Mesendoderm (in vitro differentiated cells): ENCODE results near the gene TGFB1I1.
"Not testable (repeated sequence)": the region's sequence is repeated elsewhere in the genome, so short reads cannot be mapped to it uniquely, and the experiment has no call there.

Experiments
- DNase-seq: peaks from one replicate; pipeline ENCODE4 v3.0.0; 2013
- H2AK5ac ChIP-seq: 2 replicates; pipeline ENCODE4 v1.6.1; 2013; ENCODE audit warnings: low read length, inconsistent platforms
- H2BK120ac ChIP-seq: 2 replicates; pipeline ENCODE4 v1.6.1; 2013; ENCODE audit warnings: low read depth, mild to moderate bottlenecking, low read length, moderate library complexity, mixed read lengths
- H2BK15ac ChIP-seq: replicated peaks from 2 replicates; pipeline ENCODE4 v1.6.1; 2013; ENCODE audit warnings: low read depth, mild to moderate bottlenecking, moderate library complexity
- H2BK5ac ChIP-seq: 2 replicates; pipeline ENCODE4 v1.6.1; 2013; ENCODE audit warnings: low read length, inconsistent platforms
- H3K18ac ChIP-seq: 2 replicates; pipeline ENCODE4 v1.6.1; 2013; ENCODE audit warnings: mild to moderate bottlenecking, low read length, mixed read lengths
- H3K23ac ChIP-seq: one replicate; pipeline ENCODE4 v1.6.1; 2013; ENCODE audit warnings: low read length
- H3K27ac ChIP-seq: 2 replicates; pipeline ENCODE4 v1.5.1; 2013; ENCODE audit warnings: low read depth, mild to moderate bottlenecking, inconsistent platforms, low read length, moderate library complexity
- H3K27me3 ChIP-seq: 2 replicates; pipeline ENCODE4 v1.6.1; 2013; ENCODE audit warnings: low read length, control low read depth, mild to moderate bottlenecking, inconsistent platforms; ENCODE audit not compliant: insufficient read depth, poor library complexity
- H3K36me3 ChIP-seq: 2 replicates; pipeline ENCODE4 v1.6.1; 2013; ENCODE audit warnings: low read length, inconsistent platforms; ENCODE audit not compliant: control insufficient read depth, insufficient read depth
- H3K4ac ChIP-seq: one replicate; pipeline ENCODE4 v1.6.1; 2013; ENCODE audit warnings: low read depth, mild to moderate bottlenecking, low read length, moderate library complexity
- H3K4me1 ChIP-seq: 2 replicates; pipeline ENCODE4 v1.6.1; 2013; ENCODE audit warnings: low read depth, low read length, inconsistent platforms; ENCODE audit not compliant: control insufficient read depth
- H3K4me2 ChIP-seq: 2 replicates; pipeline ENCODE4 v1.6.1; 2013; ENCODE audit warnings: low read length
- H3K4me3 ChIP-seq: 2 replicates; pipeline ENCODE4 v1.5.1; 2013; ENCODE audit warnings: mild to moderate bottlenecking, low read length
- H3K56ac ChIP-seq: one replicate; pipeline ENCODE4 v1.6.1; 2013; ENCODE audit warnings: low read length
- H3K79me1 ChIP-seq: 2 replicates; pipeline ENCODE4 v1.6.1; 2013; ENCODE audit warnings: low read length, inconsistent platforms
- H3K79me2 ChIP-seq: 2 replicates; pipeline ENCODE4 v1.6.1; 2013; ENCODE audit warnings: mild to moderate bottlenecking, low read length; ENCODE audit not compliant: control insufficient read depth, insufficient read depth
- H3K9ac ChIP-seq: 2 replicates; pipeline ENCODE4 v1.6.1; 2013; ENCODE audit warnings: low read length, inconsistent platforms
- H4K5ac ChIP-seq: one replicate; pipeline ENCODE4 v1.6.1; 2013; ENCODE audit warnings: low read length
- H4K8ac ChIP-seq: one replicate; pipeline ENCODE4 v1.6.1; 2013; ENCODE audit warnings: low read depth, mild to moderate bottlenecking, control low read depth, low read length, moderate library complexity
- WGBS: extraction: QIAGEN DNeasy Blood & Tissue Kit; methylation state at CpG from one replicate; pipeline ENCODE4 v1.1.7; 2013; ENCODE audit warnings: low lambda C conversion rate, missing lambda C conversion rate; ENCODE audit not compliant: insufficient coverage; ENCODE audit errors: extremely low coverage; 5-methylcytosine and 5-hydroxymethylcytosine counted together

Gene TGFB1I1

GRCh38 chr16:31523768-31524167, 51.8 kb downstream of the TGFB1I1 start:
- not testable (repeated sequence) for H3K4ac ChIP-seq, H3K4me1 ChIP-seq, H3K4me2 ChIP-seq, H3K27ac ChIP-seq, H4K8ac ChIP-seq, H2BK120ac ChIP-seq, H3K18ac ChIP-seq, H3K4me3 ChIP-seq, H3K56ac ChIP-seq, H3K36me3 ChIP-seq, H2BK5ac ChIP-seq, H4K5ac ChIP-seq, H3K9ac ChIP-seq, H3K27me3 ChIP-seq, H3K79me2 ChIP-seq, H3K79me1 ChIP-seq, H2BK15ac ChIP-seq, H2AK5ac ChIP-seq, H3K23ac ChIP-seq, DNase-seq
- no CpG with 5 or more reads among the region's 6 CpGs for WGBS

GRCh38 chr16:31525113-31525512, 53.2 kb downstream of the TGFB1I1 start:
- no peaks in the 10 kb centered on the region for H3K36me3 ChIP-seq
- no peak overlapping the region for H2AK5ac ChIP-seq
- no peak overlapping the region for H3K23ac ChIP-seq
- H3K9ac ChIP-seq = no peak overlapping the region
- no peak overlapping the region for H2BK120ac ChIP-seq
- H4K8ac ChIP-seq = no peak overlapping the region
- H3K4me2 ChIP-seq = no peak overlapping the region
- H3K27me3 ChIP-seq = peaks cover 11% of the 10 kb centered on the region
- no peaks in the 10 kb centered on the region for H3K79me2 ChIP-seq
- DNase-seq = no peak
- no peaks in the 10 kb centered on the region for H3K4me1 ChIP-seq
- no peak overlapping the region for H4K5ac ChIP-seq
- H3K4ac ChIP-seq = no peak overlapping the region
- no CpG with 5 or more reads among the region's 3 CpGs for whole genome bisulfite sequencing
- no peak overlapping the region for H2BK15ac ChIP-seq
- H3K27ac ChIP-seq = no peak overlapping the region
- H3K56ac ChIP-seq = no peak overlapping the region
- H3K79me1 ChIP-seq = no peaks in the 10 kb centered on the region
- H2BK5ac ChIP-seq = no peak overlapping the region
- no peak overlapping the region for H3K4me3 ChIP-seq
- no peak overlapping the region for H3K18ac ChIP-seq
